Liver (tissue), 9 donors: ENCODE data around the gene TOPBP1. TPM values are rescaled to one million over a fixed set of nuclear protein-coding genes. Genes with fewer than 3 reads are reported as not detected.

ENCODE experiments used
- DNase-seq: peaks from one replicate; pipeline ENCODE4 v3.0.0-alpha.2; 2017; ENCODE audit warnings: low spot score
- H3K27ac ChIP-seq, 2 donors: one replicate each; pipeline ENCODE4 v1.7.0; 2013; ENCODE audit warnings: inconsistent platforms in 2 of 2, low read length in 2 of 2, control low read depth in 1 of 2, low read depth in 1 of 2, mild to moderate bottlenecking in 1 of 2
- H3K27me3 ChIP-seq, 4 donors: one replicate each; pipeline versions ENCODE4 v1.6.1 to v1.7.0; 2013; ENCODE audit warnings: low read length in 3 of 4, inconsistent platforms in 1 of 4, mild to moderate bottlenecking in 1 of 4, moderate library complexity in 1 of 4; ENCODE audit not compliant: control insufficient read depth in 4 of 4, insufficient read depth in 4 of 4
- H3K36me3 ChIP-seq, 4 donors: one replicate each; pipeline versions ENCODE4 v1.6.1 to v1.7.0; 2013; ENCODE audit warnings: low read length in 3 of 4, mild to moderate bottlenecking in 3 of 4, low read depth in 1 of 4, moderate library complexity in 1 of 4; ENCODE audit not compliant: control insufficient read depth in 4 of 4, insufficient read depth in 3 of 4
- H3K4me1 ChIP-seq, 4 donors: one replicate each; pipeline versions ENCODE4 v1.6.1 to v1.7.0; 2013; ENCODE audit warnings: low read length in 3 of 4, mild to moderate bottlenecking in 3 of 4, moderate library complexity in 1 of 4; ENCODE audit not compliant: control insufficient read depth in 4 of 4, insufficient read depth in 4 of 4
- H3K4me3 ChIP-seq, 3 donors: one replicate each; pipeline versions ENCODE4 v1.6.1 to v1.7.0; 2013; ENCODE audit warnings: low read length in 3 of 3, control low read depth in 1 of 3, low read depth in 1 of 3, mild to moderate bottlenecking in 1 of 3
- H3K9ac ChIP-seq, 2 donors: one replicate each; pipeline ENCODE4 v1.7.0; 2013; ENCODE audit warnings: low read length in 2 of 2, mild to moderate bottlenecking in 2 of 2, moderate library complexity in 2 of 2, control low read depth in 1 of 2, low read depth in 1 of 2
- H3K9me3 ChIP-seq, 4 donors: one replicate each; pipeline versions ENCODE4 v1.6.1 to v1.7.0; 2013; ENCODE audit warnings: low read length in 3 of 4; ENCODE audit not compliant: control insufficient read depth in 4 of 4
- CTCF ChIP-seq: fragments of 150-350 bp; IDR thresholded peaks from 2 replicates; pipeline ENCODE4 v1.5.1; 2017; ENCODE audit warnings: improper control_type of control experiment, low read depth, low read length; ENCODE audit not compliant: missing input control
- HNF4A ChIP-seq, 2 donors: conservative IDR thresholded peaks; 2 replicates each; pipeline ENCODE4 v1.6.1; 2016; ENCODE audit warnings: antibody characterized with exemption in 2 of 2, mild to moderate bottlenecking in 2 of 2
- HNF4G ChIP-seq: IDR thresholded peaks from 2 replicates; pipeline ENCODE4 v1.6.1; 2016; ENCODE audit warnings: antibody characterized with exemption
- JUND ChIP-seq, 2 donors: IDR thresholded peaks; 2 replicates each; pipeline ENCODE4 v1.6.1; 2016; ENCODE audit warnings: antibody characterized with exemption in 2 of 2
- REST ChIP-seq: IDR thresholded peaks from 2 replicates; pipeline ENCODE4 v1.6.1; 2016; ENCODE audit warnings: antibody characterized with exemption, mild to moderate bottlenecking
- TAF1 ChIP-seq: conservative IDR thresholded peaks from 2 replicates; pipeline ENCODE4 v1.6.1; 2016; ENCODE audit warnings: antibody characterized with exemption, mild to moderate bottlenecking
- YY1 ChIP-seq: IDR thresholded peaks from 2 replicates; pipeline ENCODE4 v1.6.1; 2016; ENCODE audit warnings: antibody characterized with exemption, mild to moderate bottlenecking
- ZBTB33 ChIP-seq: IDR thresholded peaks from 2 replicates; pipeline ENCODE4 v1.6.1; 2016; ENCODE audit warnings: antibody characterized with exemption
- WGBS: extraction: QIAGEN DNeasy Blood & Tissue Kit; methylation state at CpG from one replicate; pipeline ENCODE4 v1.1.7; 2013; 5-methylcytosine and 5-hydroxymethylcytosine counted together
- polyA plus RNA-seq, 2 donors: library from polyadenylated mRNA; stranded (reverse) in 1 of 2; unstranded in 1 of 2; fragments of 200-250 nt in 1 of 2; fragments of >200 nt in 1 of 2; fragmentation: Nextera tagmentation in 1 of 2; extraction: Ambion mirVana in 1 of 2; gene quantifications; one replicate each; pipeline versions ENCODE4 v1.2.1 to v1.2.3, GENCODE V29; 2013 to 2015
- total RNA-seq, 2 donors: library from RNA; depleted of rRNA; stranded (reverse); fragments of >200 nt; gene quantifications; one replicate each; pipeline ENCODE4 v1.2.3, GENCODE V29; 2014
- donor health status: healthy.
- donor health status: healthy.
- donor health status: healthy.
- donor health status: healthy.
- donor health status: healthy.

TOPBP1 gene
- total and polyA plus RNA-seq, 4 donors = 3.3 to 22.9 (median 8.7) TPM

DNA sequence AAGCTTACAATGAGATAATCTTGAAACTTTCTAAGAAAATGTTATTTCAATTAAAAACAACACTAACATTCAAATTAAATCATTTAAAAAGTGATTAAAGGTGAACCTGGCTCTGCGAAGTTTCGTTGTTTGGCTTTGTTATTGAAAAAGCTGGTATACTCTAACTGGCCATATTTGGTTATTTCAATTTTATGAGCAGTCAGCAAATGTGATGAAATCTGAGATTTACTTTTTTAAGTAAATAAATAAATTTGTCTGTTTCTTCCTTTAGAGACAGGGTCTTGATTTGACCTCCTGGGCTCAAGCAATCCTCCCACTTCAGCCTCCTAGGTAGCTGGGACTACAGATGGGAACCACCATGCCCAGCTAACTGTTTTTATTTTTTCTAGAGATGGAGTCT is 50.2 kb downstream of the TOPBP1 start (continued):
- no peak for TF ChIP-seq CTCF

DNA sequence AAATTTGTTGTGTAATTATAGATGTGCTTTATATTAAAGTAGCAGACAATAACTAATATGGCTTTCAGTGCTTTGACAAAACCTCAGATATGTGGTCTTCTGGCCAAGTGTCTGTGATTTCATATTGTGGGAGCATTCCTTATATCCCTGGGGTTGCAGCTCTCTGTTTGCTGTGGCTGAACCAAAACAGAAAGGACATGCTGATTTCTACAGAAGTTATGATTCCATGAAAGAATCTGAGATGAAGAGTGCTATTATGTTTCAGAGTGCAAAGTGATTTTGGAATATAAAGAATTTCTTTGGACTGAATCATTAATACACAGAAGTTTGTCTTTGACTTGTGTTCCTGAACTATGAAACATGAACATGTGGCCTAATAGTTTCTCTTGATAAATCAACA is 51.7 kb downstream of the TOPBP1 start:
- no peaks in the 10 kb centered on the region for H3K27me3 ChIP-seq
- TF ChIP-seq HNF4A (conservative IDR thresholded peaks at IDR 0.05) = no peak
- TF ChIP-seq TAF1 = no peak
- no peak for TF ChIP-seq JUND (IDR thresholded peaks at IDR 0.05)
- no peak for DNase-seq
- H3K4me3 ChIP-seq = no peak overlapping the region
- peaks cover 3 to 18% (median 11%) of the 10 kb centered on the region in 4 donors for H3K36me3 ChIP-seq
- H3K27ac ChIP-seq = no peak overlapping the region
- no peaks in the 10 kb centered on the region for H3K9me3 ChIP-seq
- no peak overlapping the region for H3K9ac ChIP-seq
- peaks cover 0 to 5% (median 0%) of the 10 kb centered on the region in 4 donors for H3K4me1 ChIP-seq

DNA sequence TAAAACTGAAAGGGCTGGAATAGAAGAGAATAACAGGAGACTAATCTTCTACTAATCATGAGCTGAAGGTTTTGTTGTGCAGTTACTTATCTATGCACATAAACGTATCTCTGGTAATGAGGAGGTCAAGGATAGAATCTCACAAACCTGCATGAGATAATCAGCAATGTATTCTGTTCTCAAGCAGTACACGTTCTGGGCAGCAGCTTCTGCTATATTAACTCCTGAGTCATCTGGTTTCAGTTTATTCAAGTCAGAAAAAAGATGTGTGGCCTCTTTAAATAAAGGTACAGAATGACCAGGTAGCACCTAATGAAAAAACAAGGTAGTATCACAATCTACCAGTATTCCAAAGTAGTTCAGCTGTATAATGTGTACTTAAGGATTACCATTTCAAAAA is 53.4 kb downstream of the TOPBP1 start:
- no peak for DNase-seq
- H3K4me1 ChIP-seq = peaks cover 0 to 5% (median 0%) of the 10 kb centered on the region in 4 donors
- no peak overlapping the region for H3K27ac ChIP-seq
- H3K27me3 ChIP-seq = no peaks in the 10 kb centered on the region
- H3K9me3 ChIP-seq = no peaks in the 10 kb centered on the region
- no peak overlapping the region for H3K4me3 ChIP-seq
- TF ChIP-seq HNF4G (no peak), CTCF (no peak), REST (no peak), ZBTB33 (no peak), YY1 (no peak)
- H3K36me3 ChIP-seq = peaks cover 3 to 18% (median 11%) of the 10 kb centered on the region in 4 donors
- H3K9ac ChIP-seq = no peak overlapping the region
- whole genome bisulfite sequencing = 70% methylated on average over 2 of the region's 2 CpGs
